Measurements from ENCODE around the gene CSNK2B. TPM values are rescaled to one million over a fixed set of nuclear protein-coding genes. Genes with fewer than 3 reads are reported as not detected.

Gene CSNK2B
- total and polyA plus RNA-seq, 9 of the 15 experiments (the other 6 are each of a cell fraction or from before 2014, with no cell fraction given), result 120 to 1,126 (median 529) TPM

GRCh38 chr6:31659649-31660380, 6.1 kb upstream of the CSNK2B start (continued):
- TF ChIP-seq FOXO4 (CRISPR knock-in tag; IDR thresholded peaks at IDR 0.05) (0 out of 2 replicates have a peak, but pooled peaks have one; percentile 7), ZNF696 (CRISPR knock-in tag; conservative IDR thresholded peaks at IDR 0.05) (no peak), GATAD2B (IDR thresholded peaks at IDR 0.05; ENCODE audit: borderline replicate concordance) (no peak), ZMIZ1 (IDR thresholded peaks at IDR 0.05; ENCODE audit: low read depth in 2 of 2, low read length in 2 of 2) (no peak), IFI16 (CRISPR knock-in tag; IDR thresholded peaks at IDR 0.05) (peak; percentile 68; the same call in 1 of the 2 replicates), KDM2B (CRISPR knock-in tag; IDR thresholded peaks at IDR 0.05) (no peak), ZNF75A (CRISPR knock-in tag; IDR thresholded peaks at IDR 0.05) (no peak), ZNF384 (IDR thresholded peaks at IDR 0.05; ENCODE audit: low read depth, low read length) (no peak), LARP7 (IDR thresholded peaks at IDR 0.05) (no peak), ZNF766 (CRISPR knock-in tag; conservative IDR thresholded peaks at IDR 0.05) (no peak), ZNF316 (IDR thresholded peaks at IDR 0.05) (no peak), CHCHD3 (CRISPR knock-in tag; IDR thresholded peaks at IDR 0.05) (no peak), SMAD3 (CRISPR knock-in tag; conservative IDR thresholded peaks at IDR 0.05) (0 out of 2 replicates have a peak, but pooled peaks have one; percentile 5), NR1H2 (CRISPR knock-in tag; IDR thresholded peaks at IDR 0.05) (peak; percentile 38), ZNF655 (CRISPR knock-in tag; IDR thresholded peaks at IDR 0.05) (no peak), ZKSCAN1 (IDR thresholded peaks at IDR 0.05; ENCODE audit: low read depth, low read length) (no peak), ZNF507 (tag; conservative IDR thresholded peaks at IDR 0.05) (no peak), ZBTB8A (IDR thresholded peaks at IDR 0.05; ENCODE audit: partially characterized antibody) (no peak), ZC3H4 (CRISPR knock-in tag; IDR thresholded peaks at IDR 0.05; ENCODE audit: borderline replicate concordance) (no peak), NCOA6 (IDR thresholded peaks at IDR 0.05) (no peak), PHF8 (IDR thresholded peaks at IDR 0.05; ENCODE audit: borderline replicate concordance, low read length) (no peak), RNF2 (IDR thresholded peaks at IDR 0.05) (no peak), TRIM28 (IDR thresholded peaks at IDR 0.05) (no peak), TCF7L2 (IDR thresholded peaks at IDR 0.05; ENCODE audit: low read depth, low read length) (no peak)
